Measurements from ENCODE around the gene TSPAN17. TPM values are rescaled to one million over a fixed set of nuclear protein-coding genes. Genes with fewer than 3 reads are reported as not detected.

Gene TSPAN17
- total RNA-seq (2022; extraction: Qiagen RNA extraction; ENCODE audit: low read depth): 54.6 to 69.3 TPM (median 65.3 TPM) in 5 replicates

GRCh38 chr5:176647030-176647842, at the start of gene TSPAN17:
TSPAN17 (plus strand) TSS chr5:176647484; CDS start chr5:176647616, 132 bp downstream.

GRCh38 chr5:176609724-176610434, 37.4 kb upstream of the TSPAN17 start, which contains the start of gene GPRIN1:
GPRIN1 (minus strand) TSS chr5:176610156; CDS start chr5:176599834, 10,322 bp downstream.

DNA sequence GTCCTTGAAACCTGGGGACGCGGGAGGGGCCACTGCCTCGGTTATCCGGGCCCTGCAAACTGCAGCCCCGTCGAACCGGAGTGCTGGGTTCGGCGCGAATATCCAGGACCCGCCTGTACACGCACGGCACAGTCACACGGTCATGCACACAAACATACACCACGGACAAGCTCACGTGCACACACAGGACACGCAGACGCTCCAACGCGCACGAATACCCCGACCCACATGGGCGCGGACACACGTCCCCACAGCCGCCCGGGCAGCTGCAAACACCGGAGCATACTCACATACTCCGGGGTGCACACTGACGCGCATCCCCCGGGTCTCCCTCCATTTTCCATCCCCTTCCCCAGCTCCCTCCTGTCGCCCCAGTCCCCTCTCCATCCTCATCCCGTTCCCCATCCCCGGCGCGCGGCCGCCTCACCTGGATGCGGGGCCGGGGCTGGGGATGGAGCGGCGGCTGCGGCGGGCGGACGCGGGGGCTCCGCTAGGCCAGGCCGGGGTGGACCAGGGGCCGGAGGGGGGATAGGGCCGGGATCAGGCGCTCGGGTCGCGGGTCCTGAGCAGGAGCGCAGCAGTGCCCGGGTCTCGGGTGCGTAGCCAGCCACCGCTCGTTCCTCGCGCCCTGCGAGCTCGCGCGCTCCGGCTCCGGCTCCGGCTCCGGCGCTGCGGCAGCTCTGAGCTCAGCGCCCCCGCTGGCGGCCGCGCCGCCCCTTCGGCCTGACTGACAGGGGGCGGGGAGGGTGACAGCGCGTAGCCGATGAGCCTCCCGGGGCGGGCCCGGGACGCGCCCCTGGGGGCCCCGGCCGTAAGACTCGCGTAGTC, 17.2 kb upstream of the TSPAN17 start, which contains the start of the genes EIF4E1B and SNCB:
EIF4E1B (plus strand) TSS at position 823 of the 828 bp plus-strand sequence. CDS start 12,113 bp downstream, outside the sequence.
SNCB (minus strand) TSS at position 682 of the 828 bp plus-strand sequence. CDS start 880 bp downstream, outside the sequence.

Other genes starting within 250 kb of the TSPAN17 start
- 90.6 to 145 TPM (median 134 TPM) in 5 replicates for gene CLTB, start 230.9 kb upstream of the TSPAN17 start, total RNA-seq (2022; extraction: Qiagen RNA extraction; ENCODE audit: low read depth)
- gene FAF2, start 199.1 kb upstream of the TSPAN17 start, total RNA-seq (2022; extraction: Qiagen RNA extraction; ENCODE audit: low read depth): 45.9 to 49.2 TPM (median 47.7 TPM) in 5 replicates
- gene RNF44, start 110.1 kb upstream of the TSPAN17 start, total RNA-seq (2022; extraction: Qiagen RNA extraction; ENCODE audit: low read depth): 24.3 to 36.3 TPM (median 34.6 TPM) in 5 replicates
- 0.06 to 0.33 TPM (median 0.14 TPM) in 4 of 5 replicates, not detected in the other for gene CDHR2, start 98.1 kb upstream of the TSPAN17 start, total RNA-seq (2022; extraction: Qiagen RNA extraction; ENCODE audit: low read depth)
- 6.9 to 9.5 TPM (median 8.6 TPM) in 5 replicates for gene GPRIN1, start 37.3 kb upstream of the TSPAN17 start, total RNA-seq (2022; extraction: Qiagen RNA extraction; ENCODE audit: low read depth)
- 0.74 to 1.3 TPM (median 0.96 TPM) in 5 replicates for gene SNCB, start 16.9 kb upstream of the TSPAN17 start, total RNA-seq (2022; extraction: Qiagen RNA extraction; ENCODE audit: low read depth)
- not detected in 5 replicates for gene EIF4E1B, start 16.8 kb upstream of the TSPAN17 start, total RNA-seq (2022; extraction: Qiagen RNA extraction; ENCODE audit: low read depth)
- gene UNC5A, start 163.1 kb downstream of the TSPAN17 start, total RNA-seq (2022; extraction: Qiagen RNA extraction; ENCODE audit: low read depth): 0.30 to 0.68 TPM (median 0.46 TPM) in 5 replicates